Mesendoderm (in vitro differentiated cells): ENCODE results near the gene VANGL2.

Source experiments
- DNase-seq: peaks from one replicate; pipeline ENCODE4 v3.0.0; 2013
- H2AK5ac ChIP-seq: 2 replicates; pipeline ENCODE4 v1.6.1; 2013; ENCODE audit warnings: low read length, inconsistent platforms
- H2BK120ac ChIP-seq: 2 replicates; pipeline ENCODE4 v1.6.1; 2013; ENCODE audit warnings: low read depth, mild to moderate bottlenecking, low read length, moderate library complexity, mixed read lengths
- H2BK15ac ChIP-seq: replicated peaks from 2 replicates; pipeline ENCODE4 v1.6.1; 2013; ENCODE audit warnings: low read depth, mild to moderate bottlenecking, moderate library complexity
- H2BK5ac ChIP-seq: 2 replicates; pipeline ENCODE4 v1.6.1; 2013; ENCODE audit warnings: low read length, inconsistent platforms
- H3K18ac ChIP-seq: 2 replicates; pipeline ENCODE4 v1.6.1; 2013; ENCODE audit warnings: mild to moderate bottlenecking, low read length, mixed read lengths
- H3K23ac ChIP-seq: one replicate; pipeline ENCODE4 v1.6.1; 2013; ENCODE audit warnings: low read length
- H3K27ac ChIP-seq: 2 replicates; pipeline ENCODE4 v1.5.1; 2013; ENCODE audit warnings: low read depth, mild to moderate bottlenecking, inconsistent platforms, low read length, moderate library complexity
- H3K27me3 ChIP-seq: 2 replicates; pipeline ENCODE4 v1.6.1; 2013; ENCODE audit warnings: low read length, control low read depth, mild to moderate bottlenecking, inconsistent platforms; ENCODE audit not compliant: insufficient read depth, poor library complexity
- H3K36me3 ChIP-seq: 2 replicates; pipeline ENCODE4 v1.6.1; 2013; ENCODE audit warnings: low read length, inconsistent platforms; ENCODE audit not compliant: control insufficient read depth, insufficient read depth
- H3K4ac ChIP-seq: one replicate; pipeline ENCODE4 v1.6.1; 2013; ENCODE audit warnings: low read depth, mild to moderate bottlenecking, low read length, moderate library complexity
- H3K4me1 ChIP-seq: 2 replicates; pipeline ENCODE4 v1.6.1; 2013; ENCODE audit warnings: low read depth, low read length, inconsistent platforms; ENCODE audit not compliant: control insufficient read depth
- H3K4me2 ChIP-seq: 2 replicates; pipeline ENCODE4 v1.6.1; 2013; ENCODE audit warnings: low read length
- H3K4me3 ChIP-seq: 2 replicates; pipeline ENCODE4 v1.5.1; 2013; ENCODE audit warnings: mild to moderate bottlenecking, low read length
- H3K56ac ChIP-seq: one replicate; pipeline ENCODE4 v1.6.1; 2013; ENCODE audit warnings: low read length
- H3K79me1 ChIP-seq: 2 replicates; pipeline ENCODE4 v1.6.1; 2013; ENCODE audit warnings: low read length, inconsistent platforms
- H3K79me2 ChIP-seq: 2 replicates; pipeline ENCODE4 v1.6.1; 2013; ENCODE audit warnings: mild to moderate bottlenecking, low read length; ENCODE audit not compliant: control insufficient read depth, insufficient read depth
- H3K9ac ChIP-seq: 2 replicates; pipeline ENCODE4 v1.6.1; 2013; ENCODE audit warnings: low read length, inconsistent platforms
- H4K5ac ChIP-seq: one replicate; pipeline ENCODE4 v1.6.1; 2013; ENCODE audit warnings: low read length
- H4K8ac ChIP-seq: one replicate; pipeline ENCODE4 v1.6.1; 2013; ENCODE audit warnings: low read depth, mild to moderate bottlenecking, control low read depth, low read length, moderate library complexity
- WGBS: extraction: QIAGEN DNeasy Blood & Tissue Kit; methylation state at CpG from one replicate; pipeline ENCODE4 v1.1.7; 2013; ENCODE audit warnings: low lambda C conversion rate, missing lambda C conversion rate; ENCODE audit not compliant: insufficient coverage; ENCODE audit errors: extremely low coverage; 5-methylcytosine and 5-hydroxymethylcytosine counted together

VANGL2 gene

GRCh38 chr1:160455153-160455517 lies 54.8 kb downstream of the VANGL2 start:
- Histone ChIP-seq H3K4ac (no peak overlapping the region), H3K36me3 (no peaks in the 10 kb centered on the region), H3K4me2 (no peak overlapping the region), H3K27ac (no peak overlapping the region), H3K9ac (no peak overlapping the region), H2AK5ac (no peak overlapping the region), H2BK120ac (no peak overlapping the region), H2BK15ac (no peak overlapping the region), H3K79me1 (no peaks in the 10 kb centered on the region), H3K56ac (no peak overlapping the region), H4K5ac (no peak overlapping the region), H3K27me3 (no peaks in the 10 kb centered on the region), H3K23ac (no peak overlapping the region), H3K4me3 (no peak overlapping the region), H2BK5ac (no peak overlapping the region), H3K79me2 (no peaks in the 10 kb centered on the region), H4K8ac (no peak overlapping the region), H3K4me1 (no peaks in the 10 kb centered on the region), H3K18ac (no peak overlapping the region)
- no peak for DNase-seq
- WGBS, result no CpG with 5 or more reads among the region's 1 CpG

GRCh38 chr1:160459056-160459455 lies 58.7 kb downstream of the VANGL2 start:
- H4K8ac ChIP-seq, result no peak overlapping the region
- no peak overlapping the region for H2BK15ac ChIP-seq
- no peak overlapping the region for H2BK120ac ChIP-seq
- no peaks in the 10 kb centered on the region for H3K4me1 ChIP-seq
- H3K56ac ChIP-seq, result no peak overlapping the region
- H4K5ac ChIP-seq, result no peak overlapping the region
- no peak overlapping the region for H3K9ac ChIP-seq
- DNase-seq, result peak; percentile 26
- no peak overlapping the region for H3K4me2 ChIP-seq
- H3K18ac ChIP-seq, result no peak overlapping the region
- H3K27ac ChIP-seq, result no peak overlapping the region
- H2BK5ac ChIP-seq, result no peak overlapping the region
- no peak overlapping the region for H2AK5ac ChIP-seq
- no CpG with 5 or more reads among the region's 2 CpGs for WGBS
- no peaks in the 10 kb centered on the region for H3K79me1 ChIP-seq
- H3K79me2 ChIP-seq, result no peaks in the 10 kb centered on the region
- H3K4me3 ChIP-seq, result no peak overlapping the region
- H3K36me3 ChIP-seq, result no peaks in the 10 kb centered on the region
- no peak overlapping the region for H3K4ac ChIP-seq
- no peaks in the 10 kb centered on the region for H3K27me3 ChIP-seq
- H3K23ac ChIP-seq, result no peak overlapping the region

GRCh38 chr1:160459687-160460086 lies 59.3 kb downstream of the VANGL2 start:
- no peak overlapping the region for H3K27ac ChIP-seq
- no peak for DNase-seq
- no peak overlapping the region for H4K5ac ChIP-seq
- H3K27me3 ChIP-seq, result no peaks in the 10 kb centered on the region
- H3K4ac ChIP-seq, result no peak overlapping the region
- H3K9ac ChIP-seq, result no peak overlapping the region
- H3K79me1 ChIP-seq, result no peaks in the 10 kb centered on the region
- H3K36me3 ChIP-seq, result no peaks in the 10 kb centered on the region
- H3K18ac ChIP-seq, result no peak overlapping the region
- H2BK15ac ChIP-seq, result no peak overlapping the region
- H3K4me3 ChIP-seq, result no peak overlapping the region
- H3K79me2 ChIP-seq, result no peaks in the 10 kb centered on the region
- H3K23ac ChIP-seq, result no peak overlapping the region
- no peak overlapping the region for H2BK120ac ChIP-seq
- H3K4me2 ChIP-seq, result no peak overlapping the region
- no CpG with 5 or more reads among the region's 2 CpGs for WGBS
- no peak overlapping the region for H3K56ac ChIP-seq
- no peak overlapping the region for H2AK5ac ChIP-seq
- no peak overlapping the region for H4K8ac ChIP-seq
- no peaks in the 10 kb centered on the region for H3K4me1 ChIP-seq
- H2BK5ac ChIP-seq, result no peak overlapping the region

GRCh38 chr1:160460214-160460642 lies 59.9 kb downstream of the VANGL2 start:
- Histone ChIP-seq H3K27ac (no peak overlapping the region), H3K4ac (peak overlapping the region; percentile 55), H4K8ac (no peak overlapping the region), H3K36me3 (no peaks in the 10 kb centered on the region), H2BK15ac (no peak overlapping the region), H3K23ac (no peak overlapping the region), H3K27me3 (no peaks in the 10 kb centered on the region), H2BK5ac (no peak overlapping the region), H3K9ac (no peak overlapping the region), H2AK5ac (no peak overlapping the region), H3K4me3 (no peak overlapping the region), H3K56ac (no peak overlapping the region), H3K4me1 (no peaks in the 10 kb centered on the region), H2BK120ac (no peak overlapping the region), H3K79me2 (no peaks in the 10 kb centered on the region), H4K5ac (no peak overlapping the region), H3K4me2 (no peak overlapping the region), H3K18ac (peak overlapping the region; percentile 90), H3K79me1 (no peaks in the 10 kb centered on the region)
- no peak for DNase-seq
- no CpG with 5 or more reads among the region's 5 CpGs for WGBS

GRCh38 chr1:160460683-160461287 lies 60.4 kb downstream of the VANGL2 start:
- Histone ChIP-seq H2AK5ac (no peak overlapping the region), H3K18ac (no peak overlapping the region)
- DNase-seq, result peak; percentile 19

GRCh38 chr1:160465123-160465522 lies 64.8 kb downstream of the VANGL2 start:
- H3K27ac ChIP-seq, result no peak overlapping the region
- H3K36me3 ChIP-seq, result no peaks in the 10 kb centered on the region
- no peak overlapping the region for H3K56ac ChIP-seq
- no peak overlapping the region for H3K4ac ChIP-seq
- H2BK15ac ChIP-seq, result no peak overlapping the region
- H3K4me1 ChIP-seq, result no peaks in the 10 kb centered on the region
- no peak overlapping the region for H3K23ac ChIP-seq
- no peak overlapping the region for H4K5ac ChIP-seq
- H3K4me2 ChIP-seq, result no peak overlapping the region
- no CpG with 5 or more reads among the region's 6 CpGs for WGBS
- no peaks in the 10 kb centered on the region for H3K27me3 ChIP-seq
- H3K4me3 ChIP-seq, result no peak overlapping the region
- no peaks in the 10 kb centered on the region for H3K79me2 ChIP-seq
- H4K8ac ChIP-seq, result no peak overlapping the region
- no peaks in the 10 kb centered on the region for H3K79me1 ChIP-seq
- no peak overlapping the region for H3K9ac ChIP-seq
- no peak overlapping the region for H3K18ac ChIP-seq
- H2BK5ac ChIP-seq, result no peak overlapping the region
- DNase-seq, result no peak
- no peak overlapping the region for H2BK120ac ChIP-seq
- no peak overlapping the region for H2AK5ac ChIP-seq

More at GRCh38 chr1:160460683-160461287, 60.4 kb downstream of the VANGL2 start:
- Histone ChIP-seq H4K5ac (no peak overlapping the region), H3K27me3 (no peaks in the 10 kb centered on the region), H2BK15ac (no peak overlapping the region), H2BK5ac (no peak overlapping the region), H3K23ac (no peak overlapping the region), H3K79me2 (no peaks in the 10 kb centered on the region), H3K56ac (no peak overlapping the region), H3K4ac (no peak overlapping the region), H3K4me3 (no peak overlapping the region), H4K8ac (no peak overlapping the region), H3K4me2 (no peak overlapping the region), H3K9ac (no peak overlapping the region), H3K36me3 (no peaks in the 10 kb centered on the region), H3K79me1 (no peaks in the 10 kb centered on the region), H2BK120ac (no peak overlapping the region), H3K27ac (no peak overlapping the region), H3K4me1 (no peaks in the 10 kb centered on the region)
- no CpG with 5 or more reads among the region's 4 CpGs for WGBS
